Stomach (tissue), 9 donors: ENCODE results near the gene CASQ1. TPM values are rescaled to one million over a fixed set of nuclear protein-coding genes. Genes with fewer than 3 reads are reported as not detected.

ENCODE experiments used
- DNase-seq, 2 donors: peaks; one replicate each; pipeline versions ENCODE4 v3.0.0 to v3.0.0-alpha.2; 2013 to 2019
- H3K27ac ChIP-seq, 5 donors: fragments of 200-600 bp in 4 of 5; sonication (generic) in 4 of 5; one replicate each; pipeline ENCODE4 v1.5.1; 2013 to 2019; ENCODE audit warnings: mild to moderate bottlenecking in 1 of 5, moderate library complexity in 1 of 5
- H3K27me3 ChIP-seq, 3 donors: fragments of 200-600 bp; sonication (generic); one replicate each; pipeline ENCODE4 v1.5.1; 2017 to 2019; ENCODE audit warnings: mixed run types in 1 of 3
- H3K36me3 ChIP-seq, 4 donors: fragments of 200-600 bp; sonication (generic); 1 replicate in 3 of 4; 2 replicates in 1 of 4; pipeline ENCODE4 v1.5.1; 2016 to 2019
- H3K4me1 ChIP-seq, 4 donors: fragments of 200-600 bp; sonication (generic); one replicate each; pipeline ENCODE4 v1.5.1; 2016 to 2019
- H3K4me3 ChIP-seq, 4 donors: fragments of 200-600 bp; sonication (generic) in 3 of 4; one replicate each; pipeline ENCODE4 v1.5.1; 2016 to 2019; ENCODE audit warnings: mild to moderate bottlenecking in 1 of 4
- H3K9me3 ChIP-seq, 4 donors: fragments of 200-600 bp; sonication (generic); one replicate each; pipeline ENCODE4 v1.5.1; 2016 to 2019
- CTCF ChIP-seq, 7 experiments: fragments of 450-650 bp in 4 of 7; fragments of 200-600 bp in 3 of 7; sonication (generic) in 3 of 7; IDR thresholded peaks; one replicate each; pipeline ENCODE4 v1.5.1; 2016 to 2019; ENCODE audit warnings: antibody characterized with exemption in 7 of 7, control low read depth in 2 of 7, mild to moderate bottlenecking in 1 of 7
- EP300 ChIP-seq: sonication (generic); formaldehyde crosslinking; IDR thresholded peaks from one replicate; pipeline ENCODE4 v1.6.1; 2017; ENCODE audit warnings: antibody characterized with exemption
- POLR2A ChIP-seq, 4 donors: fragments of 450-650 bp; IDR thresholded peaks; one replicate each; pipeline ENCODE4 v1.6.1; 2016; ENCODE audit warnings: antibody characterized with exemption in 4 of 4, control low read depth in 2 of 4, mild to moderate bottlenecking in 1 of 4, moderate library complexity in 1 of 4
- POLR2AphosphoS5 ChIP-seq, 3 donors: sonication (generic); formaldehyde crosslinking; IDR thresholded peaks; one replicate each; pipeline ENCODE4 v1.6.1; 2016; ENCODE audit warnings: antibody characterized with exemption in 3 of 3
- WGBS, 5 donors: extraction: QIAGEN DNeasy Blood & Tissue Kit in 3 of 5; methylation state at CpG; one replicate each; pipeline versions ENCODE4 v1.1.5 to v1.1.7; 2013 to 2018; 5-methylcytosine and 5-hydroxymethylcytosine counted together
- intact Hi-C: fragments of 100-400 bp; cut with DNase I; formaldehyde crosslinking; loops from one replicate; pipeline ENCODE4 v1.15.1; 2023; ENCODE audit warnings: low total_unique reads
- polyA plus RNA-seq, 3 donors: library from polyadenylated mRNA; stranded (reverse); fragments of 200-250 nt; gene quantifications; one replicate each; pipeline ENCODE4 v1.2.3, GENCODE V29; 2013
- total RNA-seq, 5 donors: library from RNA; depleted of rRNA; stranded (reverse); fragments of >200 nt; gene quantifications; one replicate each; pipeline versions ENCODE4 v1.1.0 to v1.2.3, GENCODE V29; 2014 to 2016
- donor health status: healthy with polysubstance abuse.
- donor health status: Bipolar disorder and iron deficiency.
- donor health status: healthy.

The CASQ1 gene
- total and polyA plus RNA-seq, 8 donors = 0.48 to 0.61 (median 0.55) TPM; not detected in 5

GRCh38 chr1:160163615-160164014 lies 26.8 kb upstream of the CASQ1 start:
- H3K27ac ChIP-seq = no peak overlapping the region
- no peaks in the 10 kb centered on the region for H3K9me3 ChIP-seq
- peaks cover 0 to 13% (median 0%) of the 10 kb centered on the region in 3 donors for H3K27me3 ChIP-seq
- no peak overlapping the region for H3K4me3 ChIP-seq
- TF ChIP-seq POLR2AphosphoS5 (IDR thresholded peaks at IDR 0.05) (no peak), EP300 (no peak), POLR2A (IDR thresholded peaks at IDR 0.05) (no peak), CTCF (IDR thresholded peaks at IDR 0.05) (no peak)
- intact Hi-C loops = no loop called here
- no peak for DNase-seq
- no peaks in the 10 kb centered on the region for H3K36me3 ChIP-seq
- H3K4me1 ChIP-seq = peaks cover 0 to 6% (median 0%) of the 10 kb centered on the region in 4 donors
- WGBS, 5 donors = 89 to 96% (median 94%) methylated on average over 1 of the region's 1 CpG

GRCh38 chr1:160164121-160164520 lies 26.3 kb upstream of the CASQ1 start:
- Histone ChIP-seq H3K4me3 (no peak overlapping the region), H3K4me1 (peaks cover 0 to 6% (median 0%) of the 10 kb centered on the region in 4 donors), H3K27me3 (peaks cover 0 to 13% (median 0%) of the 10 kb centered on the region in 3 donors), H3K27ac (no peak overlapping the region), H3K36me3 (no peaks in the 10 kb centered on the region), H3K9me3 (no peaks in the 10 kb centered on the region)
- TF ChIP-seq POLR2AphosphoS5 (IDR thresholded peaks at IDR 0.05) (no peak), EP300 (no peak), CTCF (IDR thresholded peaks at IDR 0.05) (no peak), POLR2A (IDR thresholded peaks at IDR 0.05) (no peak)
- intact Hi-C loops = no loop called here
- 82 to 89% (median 87%) methylated on average over 10 of the region's 10 CpGs for WGBS, 5 donors
- no peak for DNase-seq

GRCh38 chr1:160166166-160166868 lies 24.1 kb upstream of the CASQ1 start:
- intact Hi-C loops = no loop called here
- H3K36me3 ChIP-seq = no peaks in the 10 kb centered on the region
- H3K4me3 ChIP-seq = no peak overlapping the region
- WGBS, 5 donors = 73 to 89% (median 85%) methylated on average over 12 of the region's 12 CpGs
- TF ChIP-seq POLR2A (IDR thresholded peaks at IDR 0.05) (no peak), CTCF (IDR thresholded peaks at IDR 0.05) (no peak), EP300 (no peak), POLR2AphosphoS5 (IDR thresholded peaks at IDR 0.05) (no peak)
- DNase-seq = no peak
- no peaks in the 10 kb centered on the region for H3K9me3 ChIP-seq
- H3K27me3 ChIP-seq = peaks cover 0 to 19% (median 0%) of the 10 kb centered on the region in 3 donors
- H3K4me1 ChIP-seq = no peaks in the 10 kb centered on the region
- H3K27ac ChIP-seq = no peak overlapping the region

GRCh38 chr1:160167056-160167455 lies 23.3 kb upstream of the CASQ1 start:
- TF ChIP-seq CTCF (IDR thresholded peaks at IDR 0.05) (no peak), EP300 (no peak), POLR2AphosphoS5 (IDR thresholded peaks at IDR 0.05) (no peak), POLR2A (IDR thresholded peaks at IDR 0.05) (no peak)
- peaks cover 0 to 19% (median 0%) of the 10 kb centered on the region in 3 donors for H3K27me3 ChIP-seq
- WGBS, 5 donors = 74 to 86% (median 83%) methylated on average over 4 of the region's 4 CpGs
- intact Hi-C loops = no loop called here
- DNase-seq = no peak
- H3K27ac ChIP-seq = no peak overlapping the region
- H3K36me3 ChIP-seq = no peaks in the 10 kb centered on the region
- no peaks in the 10 kb centered on the region for H3K9me3 ChIP-seq
- no peaks in the 10 kb centered on the region for H3K4me1 ChIP-seq
- no peak overlapping the region for H3K4me3 ChIP-seq
